ENCODE results near the gene CAMP.
"Not testable (repeated sequence)": the region's sequence is repeated elsewhere in the genome, so short reads cannot be mapped to it uniquely, and the experiment has no call there.

Gene CAMP

DNA sequence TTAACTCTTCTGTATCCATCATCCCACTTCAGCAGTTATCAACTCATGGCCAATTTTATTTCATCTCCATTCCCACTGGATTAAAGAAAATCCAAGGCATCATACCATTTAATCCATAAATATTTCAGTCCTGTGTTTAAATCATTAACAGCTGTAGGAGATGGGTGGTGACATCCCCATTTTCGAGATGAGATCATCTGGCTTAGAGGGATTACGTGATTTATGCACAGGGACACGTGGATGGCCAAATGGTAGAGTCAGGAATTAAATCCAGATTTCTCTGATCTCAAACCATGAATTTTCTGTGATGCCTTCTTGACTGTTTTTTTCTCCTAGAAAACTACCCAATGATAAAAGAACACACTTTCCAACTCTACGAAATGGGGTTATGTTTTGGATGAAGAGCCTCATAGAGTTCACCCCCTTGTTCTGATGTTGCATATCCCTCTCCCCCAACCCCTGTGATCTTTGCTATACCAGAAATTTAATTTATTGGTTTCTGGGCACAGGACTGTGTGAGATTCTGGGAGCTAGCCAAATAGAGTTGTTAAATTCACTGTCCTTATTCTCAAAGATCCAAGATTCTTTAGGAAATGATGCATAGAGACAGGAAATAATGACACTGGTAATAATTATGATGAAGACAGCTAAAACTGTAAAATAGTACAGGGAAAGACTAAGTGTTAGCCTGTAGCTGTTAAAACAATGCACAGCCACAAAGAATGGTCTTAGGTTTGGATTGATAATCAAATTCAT, 25.0 kb downstream of the CAMP start:
- DNase-seq (ENCODE audit: low read depth in 2 of 3, low spot score in 1 of 3), result no peak

DNA sequence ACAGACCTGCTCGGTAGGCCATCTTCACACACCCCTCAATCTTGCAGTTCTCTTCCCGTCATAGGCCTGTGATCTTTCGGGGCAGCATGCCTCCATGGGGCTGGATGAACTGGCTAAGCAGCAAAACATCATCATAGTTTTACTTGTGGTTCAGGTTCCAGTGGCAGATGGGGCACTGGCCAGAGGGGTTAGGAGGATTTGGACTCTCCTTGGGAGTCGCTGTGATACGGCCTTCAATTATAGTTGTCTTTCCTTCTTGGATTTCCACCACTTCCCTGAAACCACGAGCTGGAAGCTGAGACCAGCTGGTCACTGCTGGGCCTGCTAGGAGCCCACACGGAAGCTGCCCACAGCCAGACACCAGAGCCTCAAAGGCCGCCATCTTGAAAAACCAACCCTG, 33.3 kb downstream of the CAMP start:
- no peak for DNase-seq (ENCODE audit: low read depth in 2 of 3, low spot score in 1 of 3)

DNA sequence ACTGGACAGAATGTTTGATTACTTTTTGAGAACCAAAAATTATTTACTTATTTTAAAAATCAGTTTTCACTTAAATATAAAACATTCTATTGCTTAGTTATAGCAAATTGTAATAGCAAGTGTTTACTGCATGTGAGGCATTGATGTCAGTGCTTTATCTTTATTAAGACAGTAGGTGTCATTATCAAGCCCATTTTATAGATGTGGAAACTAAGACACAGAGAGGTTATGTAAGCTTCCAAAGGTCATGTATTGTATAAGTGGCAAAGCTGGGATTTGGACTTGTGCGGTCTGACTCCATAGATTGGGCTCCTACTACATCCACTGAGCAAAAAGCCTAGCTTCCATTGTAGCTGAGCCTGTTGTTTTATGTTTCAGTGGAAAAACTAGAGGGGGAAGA, 35.2 kb downstream of the CAMP start:
- DNase-seq (ENCODE audit: low read depth in 2 of 3, low spot score in 1 of 3), result no peak

DNA sequence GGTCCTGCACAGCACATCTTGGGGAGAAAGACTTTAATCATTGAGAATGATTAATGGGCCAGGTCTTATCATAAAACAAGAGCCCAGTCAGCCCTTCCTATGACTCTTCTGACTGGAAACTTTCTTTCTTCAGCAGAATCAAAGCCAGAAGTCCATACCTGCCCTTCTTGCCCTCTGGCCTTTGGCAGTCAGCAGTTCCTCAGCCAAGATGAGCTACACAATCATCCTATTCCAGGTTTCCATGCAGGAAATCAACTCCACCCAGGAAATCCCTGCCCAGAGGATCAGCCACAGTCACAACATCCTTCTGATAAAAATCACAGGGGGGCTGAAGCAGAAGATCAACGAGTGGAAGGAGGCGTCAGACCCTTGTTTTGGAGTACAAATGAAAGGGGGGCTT, 44.5 kb downstream of the CAMP start:
- no peak for DNase-seq (ENCODE audit: low read depth in 2 of 3, low spot score in 1 of 3)

DNA sequence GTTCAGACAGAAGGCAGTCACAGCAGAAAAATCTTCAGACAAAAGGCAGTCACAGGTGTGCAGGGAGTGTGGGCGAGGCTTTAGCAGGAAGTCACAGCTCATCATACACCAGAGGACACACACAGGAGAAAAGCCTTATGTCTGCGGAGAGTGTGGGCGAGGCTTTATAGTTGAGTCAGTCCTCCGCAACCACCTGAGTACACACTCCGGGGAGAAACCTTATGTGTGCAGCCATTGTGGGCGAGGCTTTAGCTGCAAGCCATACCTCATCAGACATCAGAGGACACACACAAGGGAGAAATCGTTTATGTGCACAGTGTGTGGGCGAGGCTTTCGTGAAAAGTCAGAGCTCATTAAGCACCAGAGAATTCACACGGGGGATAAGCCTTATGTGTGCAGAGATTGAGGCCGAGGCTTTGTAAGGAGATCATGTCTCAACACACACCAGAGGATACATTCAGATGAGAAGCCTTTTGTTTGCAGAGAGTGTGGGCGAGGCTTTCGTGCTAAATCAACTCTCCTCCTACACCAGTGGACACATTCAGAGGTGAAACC, 45.2 kb downstream of the CAMP start:
- DNase-seq (ENCODE audit: low read depth in 2 of 3, low spot score in 1 of 3), result peak; percentile 80 to 85 (median 82)

DNA sequence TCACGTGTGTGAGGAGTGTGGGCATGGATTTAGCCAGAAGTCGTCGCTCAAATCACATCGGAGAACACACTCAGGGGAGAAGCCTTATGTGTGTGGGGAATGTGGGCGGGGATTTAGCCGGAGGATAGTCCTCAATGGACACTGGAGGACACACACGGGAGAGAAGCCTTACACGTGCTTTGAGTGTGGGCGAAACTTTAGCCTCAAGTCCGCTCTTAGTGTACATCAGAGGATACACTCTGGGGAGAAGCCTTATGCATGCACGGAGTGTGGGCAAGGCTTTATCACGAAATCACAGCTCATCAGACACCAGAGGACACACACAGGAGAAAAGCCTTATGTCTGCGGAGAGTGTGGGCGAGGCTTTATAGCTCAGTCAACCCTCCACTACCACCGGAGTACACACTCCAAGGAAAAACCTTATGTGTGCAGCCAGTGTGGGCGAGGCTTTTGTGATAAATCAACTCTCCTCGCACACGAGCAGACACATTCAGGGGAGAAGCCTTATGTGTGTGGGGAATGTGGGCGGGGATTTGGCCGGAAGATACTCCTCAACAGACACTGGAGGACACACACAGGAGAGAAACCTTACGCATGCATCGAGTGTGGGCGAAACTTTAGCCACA, 45.8 kb downstream of the CAMP start:
- DNase-seq (ENCODE audit: low read depth in 2 of 3, low spot score in 1 of 3), result peak; percentile 51 to 54 (median 52)

DNA sequence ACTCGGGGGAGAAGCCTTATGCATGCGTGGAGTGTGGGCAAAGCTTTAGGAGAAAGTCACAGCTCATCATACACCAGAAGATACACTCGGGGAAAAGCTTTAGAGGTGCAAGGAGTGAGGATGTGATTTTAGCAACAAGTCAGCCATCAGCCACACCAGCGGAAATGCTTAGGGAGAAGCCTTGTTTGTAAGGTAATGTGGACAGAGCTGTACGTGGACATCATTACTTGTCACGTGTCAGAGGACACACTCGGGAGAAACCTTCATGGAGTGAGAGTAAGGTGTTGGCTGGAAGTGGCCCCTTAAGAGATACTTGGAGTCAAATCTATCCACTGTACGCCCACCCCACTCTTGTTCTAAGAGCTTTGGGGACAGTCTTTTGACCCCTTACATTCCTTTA, 46.3 kb downstream of the CAMP start:
- DNase-seq (ENCODE audit: low read depth in 2 of 3, low spot score in 1 of 3), result no peak

DNA sequence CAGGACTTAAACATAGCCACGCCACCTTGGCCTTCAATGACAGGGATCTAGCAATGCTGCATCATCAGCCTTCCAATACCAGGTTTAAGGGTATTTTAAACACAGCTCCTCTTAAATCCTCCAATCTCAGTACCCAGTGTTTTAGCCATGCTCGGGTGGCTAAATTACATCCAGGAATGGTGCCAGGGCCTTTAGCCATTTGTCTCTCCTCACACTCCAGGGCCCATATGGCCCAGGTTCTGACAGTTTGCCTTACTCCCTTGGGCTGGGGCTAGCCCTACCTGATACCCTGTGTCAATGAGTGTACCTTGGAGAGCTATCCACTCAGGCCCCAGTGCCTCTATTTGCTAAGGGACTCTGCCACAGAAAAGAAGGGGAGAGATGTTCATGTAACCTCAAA, 47.0 kb downstream of the CAMP start:
- DNase-seq (ENCODE audit: low read depth in 2 of 3, low spot score in 1 of 3), result no peak

DNA sequence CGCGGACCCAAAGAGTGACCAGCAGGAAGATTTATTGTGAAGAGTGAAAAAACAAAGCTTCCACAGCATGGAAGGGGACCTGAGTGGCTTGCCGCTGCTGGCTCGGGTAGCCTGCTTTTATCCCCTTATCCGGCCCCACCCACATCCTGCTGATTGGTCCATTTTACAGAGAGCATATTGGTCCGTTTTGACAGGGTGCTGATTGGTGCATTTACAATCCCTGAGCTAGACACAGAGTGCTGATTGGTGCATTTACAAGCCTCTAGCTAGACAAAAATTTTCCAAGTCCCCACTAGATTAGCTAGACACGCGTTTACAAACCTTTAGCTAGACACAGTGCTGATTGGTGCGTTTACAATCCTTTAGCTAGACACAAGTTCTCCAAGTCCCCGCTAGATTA, 47.9 kb downstream of the CAMP start:
- not testable (repeated sequence) for DNase-seq (ENCODE audit: low read depth in 2 of 3, low spot score in 1 of 3)

DNA sequence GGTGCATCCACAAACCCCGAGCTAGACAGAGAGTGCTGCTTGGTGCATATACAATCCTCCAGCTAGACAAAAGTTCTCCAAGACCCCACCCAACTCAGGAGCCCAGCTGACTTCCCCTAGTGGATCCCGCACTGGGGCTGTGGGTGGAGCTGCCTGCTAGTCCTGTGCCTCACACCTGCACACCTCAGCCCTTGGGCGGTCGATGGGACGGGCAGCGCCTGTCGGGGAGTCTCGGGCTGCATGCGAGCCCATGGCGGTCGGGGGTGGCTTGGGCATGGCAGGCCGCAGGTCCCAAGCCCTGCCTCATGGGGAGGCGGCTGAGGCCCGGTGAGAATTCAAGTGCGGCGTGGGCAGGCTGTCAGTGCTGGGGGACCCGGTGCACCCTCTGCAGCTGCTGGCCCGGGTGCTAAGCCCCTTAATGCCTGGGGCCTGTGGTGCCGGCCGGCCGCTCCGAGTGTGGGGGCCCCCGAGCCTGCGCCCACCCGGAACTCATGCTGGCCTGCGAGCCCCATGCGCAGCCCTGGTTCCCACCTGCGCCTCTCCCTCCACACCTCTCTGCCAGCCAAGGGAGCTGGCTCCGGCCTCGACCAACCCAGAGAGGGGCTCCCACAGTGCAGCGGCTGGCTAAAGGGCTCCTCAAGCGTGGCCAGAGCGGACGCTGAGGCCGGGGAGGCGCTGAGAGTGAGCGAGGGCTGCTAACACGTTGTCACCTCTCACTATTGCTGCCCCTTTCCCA, 48.6 kb downstream of the CAMP start:
- no peak for DNase-seq (ENCODE audit: low read depth in 2 of 3, low spot score in 1 of 3)

DNA sequence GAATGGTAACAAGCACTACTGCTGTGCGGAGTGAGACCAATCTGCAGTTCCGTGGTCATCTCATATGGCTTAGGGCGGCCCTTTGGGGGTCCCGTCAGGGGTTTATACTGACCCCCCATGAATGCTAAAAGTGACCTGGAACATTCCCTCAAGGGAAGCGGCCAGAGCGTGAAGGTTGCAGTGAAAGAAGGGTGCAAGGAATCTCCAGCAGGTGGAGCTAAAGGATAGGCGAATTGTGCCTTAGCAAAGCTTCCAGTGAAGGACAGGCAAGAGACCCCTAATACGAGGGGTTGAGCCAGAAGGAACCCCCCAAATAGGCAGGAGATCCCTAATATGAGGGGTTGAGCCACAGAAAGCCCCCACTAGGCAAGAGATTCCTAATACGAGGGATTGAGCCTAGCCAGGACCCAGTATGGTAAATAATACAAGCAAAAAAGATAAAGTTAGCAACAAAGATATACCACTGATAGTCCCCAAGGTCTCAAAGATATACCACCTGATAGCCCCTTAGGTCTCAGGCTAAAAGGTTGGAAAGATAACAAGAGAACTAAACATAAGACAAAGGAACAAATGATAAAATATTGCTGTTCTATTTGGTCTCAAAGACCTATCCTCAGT, 50.4 kb downstream of the CAMP start:
- DNase-seq (ENCODE audit: low read depth in 2 of 3, low spot score in 1 of 3), result peak in 2 of 3 donors; percentile 34 to 63

DNA sequence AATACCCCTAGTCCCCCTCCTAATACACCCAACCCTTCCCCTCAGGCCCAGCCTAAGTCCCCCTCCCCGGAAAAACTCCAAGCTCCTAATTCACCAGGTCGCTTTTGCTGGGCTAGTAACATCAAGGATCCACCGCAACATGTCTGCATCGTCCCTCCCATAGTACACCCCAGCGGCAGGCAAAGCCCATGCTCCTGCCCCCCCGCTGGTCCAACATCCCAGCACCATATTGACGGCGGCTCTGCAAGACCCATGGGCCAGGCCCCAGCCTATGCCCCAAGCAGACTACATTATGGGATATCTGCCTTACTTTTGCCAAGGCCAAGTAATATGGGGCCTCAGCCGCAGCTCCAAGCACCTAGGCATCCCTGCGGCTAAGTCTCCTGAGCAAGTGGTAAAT, 51.2 kb downstream of the CAMP start:
- DNase-seq (ENCODE audit: low read depth in 2 of 3, low spot score in 1 of 3), result no peak
